HG03025 (cell line): ENCODE measurements around the gene TATDN2.

Experiments
- ATAC-seq: cut with Tn5 transposase; IDR thresholded peaks from one replicate; pipeline ENCODE4 v1.9.1; 2021; ENCODE audit warnings: mild to moderate bottlenecking, moderate library complexity; ENCODE audit not compliant: unreplicated experiment, low FRiP score

TATDN2 gene, protein sequence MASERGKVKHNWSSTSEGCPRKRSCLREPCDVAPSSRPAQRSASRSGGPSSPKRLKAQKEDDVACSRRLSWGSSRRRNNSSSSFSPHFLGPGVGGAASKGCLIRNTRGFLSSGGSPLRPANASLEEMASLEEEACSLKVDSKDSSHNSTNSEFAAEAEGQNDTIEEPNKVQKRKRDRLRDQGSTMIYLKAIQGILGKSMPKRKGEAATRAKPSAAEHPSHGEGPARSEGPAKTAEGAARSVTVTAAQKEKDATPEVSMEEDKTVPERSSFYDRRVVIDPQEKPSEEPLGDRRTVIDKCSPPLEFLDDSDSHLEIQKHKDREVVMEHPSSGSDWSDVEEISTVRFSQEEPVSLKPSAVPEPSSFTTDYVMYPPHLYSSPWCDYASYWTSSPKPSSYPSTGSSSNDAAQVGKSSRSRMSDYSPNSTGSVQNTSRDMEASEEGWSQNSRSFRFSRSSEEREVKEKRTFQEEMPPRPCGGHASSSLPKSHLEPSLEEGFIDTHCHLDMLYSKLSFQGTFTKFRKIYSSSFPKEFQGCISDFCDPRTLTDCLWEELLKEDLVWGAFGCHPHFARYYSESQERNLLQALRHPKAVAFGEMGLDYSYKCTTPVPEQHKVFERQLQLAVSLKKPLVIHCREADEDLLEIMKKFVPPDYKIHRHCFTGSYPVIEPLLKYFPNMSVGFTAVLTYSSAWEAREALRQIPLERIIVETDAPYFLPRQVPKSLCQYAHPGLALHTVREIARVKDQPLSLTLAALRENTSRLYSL

GRCh38 chr3:10248184-10248983, at the start of gene TATDN2:
TATDN2 (plus strand) TSS chr3:10248459; CDS start chr3:10249201, 742 bp downstream.
- peak; percentile 93 for ATAC-seq

GRCh38 chr3:10198761-10199649, 49.3 kb upstream of the TATDN2 start:
- peak; percentile 46 for ATAC-seq

- ATAC-seq = no peak
Observed at GRCh38 chr3:10204921-10205320, 43.3 kb upstream of the TATDN2 start.

DNA sequence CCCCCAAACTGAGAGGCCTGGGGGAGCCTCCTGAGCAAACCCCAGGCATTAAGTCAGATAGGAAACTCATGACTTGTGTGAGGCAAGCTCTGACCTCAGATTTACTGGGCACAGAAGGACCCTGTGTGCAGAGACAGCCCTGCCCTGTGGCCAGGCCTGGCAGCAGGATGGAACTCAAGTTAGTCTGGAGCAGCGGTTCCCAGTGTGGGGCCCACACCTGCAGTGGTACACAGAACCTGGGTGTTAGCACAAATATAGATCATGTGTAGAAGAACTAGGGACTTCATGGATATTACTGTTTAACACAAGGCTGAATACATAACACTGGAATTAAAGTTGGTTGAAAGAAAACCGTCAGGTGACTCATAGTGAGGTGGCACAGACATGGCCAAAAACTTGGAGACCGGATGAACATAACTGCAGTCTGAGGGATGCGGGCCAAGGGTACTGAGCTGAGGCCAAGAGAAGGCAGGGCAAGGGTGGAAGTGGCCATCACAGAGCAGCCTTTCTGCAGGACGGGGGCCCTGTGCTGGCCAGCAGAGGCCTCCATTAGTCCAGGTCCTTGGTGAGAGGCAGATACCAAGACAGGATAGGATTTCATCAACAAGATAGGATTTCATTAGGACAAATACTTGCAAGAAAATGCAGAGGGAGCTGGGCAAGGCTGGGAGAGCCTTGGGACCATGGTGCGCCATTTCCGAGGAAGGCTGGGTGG, 42.7 kb upstream of the TATDN2 start:
- no peak for ATAC-seq

DNA sequence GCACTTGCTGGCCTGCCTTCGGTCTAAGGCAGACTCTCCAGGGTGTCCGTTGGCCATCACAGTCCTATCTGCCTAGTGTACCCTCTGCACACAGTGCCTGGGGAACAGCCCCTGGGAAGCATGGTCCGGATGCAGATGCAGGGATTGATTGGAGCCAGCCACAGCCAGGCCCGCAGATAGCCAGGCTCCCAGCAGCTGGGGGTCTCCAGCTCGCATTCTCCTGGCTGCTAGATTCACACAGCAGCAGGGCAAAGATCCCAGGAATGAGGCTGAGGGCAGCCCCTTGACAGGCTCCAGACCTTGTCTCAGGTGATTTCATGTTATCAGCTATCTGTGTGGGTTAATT, 42.1 kb upstream of the TATDN2 start:
- ATAC-seq = no peak

- ATAC-seq = no peak
Observed at GRCh38 chr3:10213156-10213792, 35.0 kb upstream of the TATDN2 start.

- no peak for ATAC-seq
Observed at GRCh38 chr3:10215578-10216368, 32.5 kb upstream of the TATDN2 start.

GRCh38 chr3:10217359-10217758, 30.9 kb upstream of the TATDN2 start:
- ATAC-seq = no peak

- no peak for ATAC-seq
Observed at GRCh38 chr3:10219737-10220136, 28.5 kb upstream of the TATDN2 start.

DNA sequence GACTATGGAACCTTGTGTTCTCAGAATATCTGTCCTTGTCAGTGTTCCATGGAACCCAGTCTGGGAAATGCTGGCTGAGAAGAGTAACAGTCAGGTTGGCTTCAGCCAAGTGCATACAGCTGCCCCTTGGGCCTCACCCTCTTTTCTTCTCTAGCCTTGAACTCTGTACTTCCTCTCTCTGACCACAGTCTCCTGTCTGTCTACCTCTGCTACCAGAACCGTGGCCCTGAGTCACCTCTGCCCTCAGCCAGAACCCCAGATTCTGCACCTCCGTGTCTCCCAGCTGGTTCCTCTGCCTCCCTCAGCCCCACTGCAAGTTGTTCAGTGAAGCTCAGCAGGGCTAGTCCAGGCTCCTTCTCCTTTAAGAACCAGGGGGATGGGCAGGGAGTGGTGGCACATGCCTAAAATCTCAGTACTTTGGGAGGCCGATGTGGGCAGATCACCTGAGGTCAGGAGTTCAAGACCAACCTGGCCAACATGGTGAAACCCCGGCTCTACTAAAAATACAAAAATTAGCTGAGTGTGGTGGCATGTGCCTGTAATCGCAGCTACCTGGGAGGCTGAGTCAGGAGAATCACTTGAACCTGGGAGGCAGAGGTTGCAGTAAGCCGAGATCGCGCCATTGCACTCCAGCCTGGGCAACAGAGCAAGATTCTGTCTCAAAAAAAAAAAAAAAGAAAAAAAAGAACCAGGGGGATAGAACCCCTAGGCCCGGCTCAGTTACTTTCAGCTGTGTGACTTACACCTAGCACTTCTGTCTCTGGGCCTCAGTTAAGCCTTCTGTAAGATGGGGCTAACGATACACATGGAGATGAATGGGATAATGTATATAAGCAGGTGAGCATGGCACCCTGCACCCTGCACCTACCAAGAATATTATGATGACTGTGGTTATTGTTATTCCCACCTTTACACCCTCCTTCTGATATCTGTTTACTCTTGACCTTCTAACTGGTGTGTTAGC, 24.3 kb upstream of the TATDN2 start:
- peak; percentile 37 for ATAC-seq

GRCh38 chr3:10224794-10225665, 23.2 kb upstream of the TATDN2 start:
- ATAC-seq = no peak

- ATAC-seq = no peak
Observed at GRCh38 chr3:10226293-10226692, 22.0 kb upstream of the TATDN2 start.

GRCh38 chr3:10228248-10228950, 19.9 kb upstream of the TATDN2 start:
- no peak for ATAC-seq

DNA sequence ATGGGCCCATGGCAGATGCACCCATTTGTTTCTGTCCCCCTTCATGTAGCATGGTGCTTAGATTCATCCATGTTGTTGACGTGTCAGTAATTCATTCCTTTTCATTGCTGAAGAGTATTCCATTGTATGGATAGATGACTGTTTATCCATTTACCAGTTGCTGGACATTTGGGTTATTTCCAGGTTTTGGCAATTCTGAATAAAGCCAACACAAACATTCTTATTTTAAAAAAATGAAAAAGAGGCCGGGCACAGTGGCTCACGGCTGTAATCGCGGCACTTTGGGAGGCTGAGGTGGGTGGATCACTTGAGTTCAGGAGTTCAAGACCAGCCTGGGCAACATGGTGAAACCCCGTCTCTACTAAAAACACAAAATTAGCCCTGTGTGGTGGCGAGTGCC, 18.7 kb upstream of the TATDN2 start:
- no peak for ATAC-seq

- ATAC-seq = peak; percentile 51
Observed at GRCh38 chr3:10232137-10232536, 16.1 kb upstream of the TATDN2 start.

- ATAC-seq = no peak
Observed at GRCh38 chr3:10233988-10234387, 14.3 kb upstream of the TATDN2 start.
